PC-3 (cell line): ENCODE results near the gene CROCC2. TPM values are rescaled to one million over a fixed set of nuclear protein-coding genes. Genes with fewer than 3 reads are reported as not detected.

Source experiments
- ATAC-seq: fragments of 200-7000 bp; cut with Tn5 transposase; 2 replicates; pipeline ENCODE4 v1.9.1; 2020; ENCODE audit warnings: mild to moderate bottlenecking, moderate library complexity
- BruUV-seq: library from RNA; stranded (reverse); fragments of 400-500 nt; replicated peaks from 2 replicates; lab custom pipeline; 2021; lab: Mats Ljungman, UMichigan
- CTCF ChIA-PET: fragments of 300-600 bp; sonication (Branson Sonifier 250); formaldehyde crosslinking; loops from one replicate; lab custom pipeline; 2022; ENCODE audit warnings: antibody characterized with exemption; lab: Charles Lee
- POLR2A ChIA-PET: fragments of 300-600 bp; sonication (Branson Sonifier 250); formaldehyde crosslinking; loops from one replicate; lab custom pipeline; 2022; ENCODE audit warnings: antibody characterized with exemption; ENCODE audit not compliant: unreplicated experiment; lab: Charles Lee
- DNase-seq: peaks from one replicate; pipeline ENCODE4 v3.0.0-alpha.2; 2015
- H2AFZ ChIP-seq: fragments of 300-600 bp; sonication (generic); 2 replicates; pipeline ENCODE4 v1.6.0; 2016; ENCODE audit warnings: antibody characterized with exemption, low read length
- H3F3A ChIP-seq: fragments of 300-600 bp; sonication (generic); one replicate; pipeline ENCODE4 v1.6.0; 2017; ENCODE audit warnings: antibody characterized with exemption, low read length, control low read depth, mild to moderate bottlenecking; ENCODE audit not compliant: unreplicated experiment
- H3K27ac ChIP-seq: fragments of 300-600 bp; sonication (generic); 2 replicates; pipeline ENCODE4 v1.5.1; 2016; ENCODE audit warnings: mild to moderate bottlenecking, low read length
- H3K27me3 ChIP-seq: fragments of 300-600 bp; sonication (generic); 2 replicates; pipeline ENCODE4 v1.6.1; 2016; ENCODE audit warnings: low read length, mixed read lengths
- H3K36me3 ChIP-seq: fragments of 300-600 bp; sonication (generic); 2 replicates; pipeline ENCODE4 v1.6.1; 2016; ENCODE audit warnings: low read depth, mixed run types, low read length, mixed read lengths
- H3K4me1 ChIP-seq: fragments of 300-600 bp; sonication (generic); 2 replicates; pipeline ENCODE4 v1.5.1; 2016; ENCODE audit warnings: low read length; ENCODE audit not compliant: insufficient read depth
- H3K4me2 ChIP-seq: fragments of 300-600 bp; sonication (generic); 2 replicates; pipeline ENCODE4 v1.6.0; 2016; ENCODE audit warnings: low read length
- H3K4me3 ChIP-seq: fragments of 300-600 bp; sonication (generic); 2 replicates; pipeline ENCODE4 v1.5.1; 2016; ENCODE audit warnings: mild to moderate bottlenecking, low read length, mixed read lengths
- H3K79me2 ChIP-seq: fragments of 300-600 bp; sonication (generic); 2 replicates; pipeline ENCODE4 v1.6.1; 2017; ENCODE audit warnings: low read length, mixed read lengths
- H3K9ac ChIP-seq: fragments of 300-600 bp; sonication (generic); 2 replicates; pipeline ENCODE4 v1.6.0; 2016; ENCODE audit warnings: mild to moderate bottlenecking, low read length
- H3K9me2 ChIP-seq: fragments of 300-600 bp; sonication (generic); replicated peaks from 2 replicates; pipeline ENCODE4 v1.6.1; 2016; ENCODE audit warnings: mixed run types, low read length, mixed read lengths
- H3K9me3 ChIP-seq: fragments of 300-600 bp; sonication (generic); 2 replicates; pipeline ENCODE4 v1.6.1; 2016; ENCODE audit warnings: low read length, mixed read lengths
- H4K20me1 ChIP-seq: fragments of 300-600 bp; sonication (generic); 2 replicates; pipeline ENCODE4 v1.6.1; 2016; ENCODE audit warnings: low read length, mixed read lengths
- EZH2 ChIP-seq: fragments of 300-600 bp; sonication (generic); IDR thresholded peaks from one replicate; pipeline ENCODE4 v1.6.1; 2017; ENCODE audit warnings: antibody characterized with exemption, mild to moderate bottlenecking, low read length; ENCODE audit not compliant: unreplicated experiment
- EZH2phosphoT487 ChIP-seq: fragments of 300-600 bp; sonication (generic); IDR thresholded peaks from 2 replicates; pipeline ENCODE4 v1.6.1; 2018; ENCODE audit warnings: mild to moderate bottlenecking, antibody characterized with exemption, low read length, borderline replicate concordance
- intact Hi-C: fragments of 100-400 bp; cut with micrococcal nuclease; formaldehyde crosslinking; loops from 2 replicates; pipeline ENCODE4 v1.9.0; 2023
- total RNA-seq: library from RNA; depleted of rRNA; stranded (reverse); fragments of >200 nt; gene quantifications from 2 replicates; pipeline ENCODE4 v1.2.3, GENCODE V29; 2014
- TF ChIP-seq, protein P1 (sequence below): fragments of 300-600 bp; sonication (generic); conservative IDR thresholded peaks from 2 replicates; pipeline ENCODE4 v1.5.1; 2017; ENCODE audit warnings: antibody characterized with exemption, low read depth, mild to moderate bottlenecking, low read length

The CROCC2 gene
- total RNA-seq, 1 experiment from 2014 or later, result not detected

DNA sequence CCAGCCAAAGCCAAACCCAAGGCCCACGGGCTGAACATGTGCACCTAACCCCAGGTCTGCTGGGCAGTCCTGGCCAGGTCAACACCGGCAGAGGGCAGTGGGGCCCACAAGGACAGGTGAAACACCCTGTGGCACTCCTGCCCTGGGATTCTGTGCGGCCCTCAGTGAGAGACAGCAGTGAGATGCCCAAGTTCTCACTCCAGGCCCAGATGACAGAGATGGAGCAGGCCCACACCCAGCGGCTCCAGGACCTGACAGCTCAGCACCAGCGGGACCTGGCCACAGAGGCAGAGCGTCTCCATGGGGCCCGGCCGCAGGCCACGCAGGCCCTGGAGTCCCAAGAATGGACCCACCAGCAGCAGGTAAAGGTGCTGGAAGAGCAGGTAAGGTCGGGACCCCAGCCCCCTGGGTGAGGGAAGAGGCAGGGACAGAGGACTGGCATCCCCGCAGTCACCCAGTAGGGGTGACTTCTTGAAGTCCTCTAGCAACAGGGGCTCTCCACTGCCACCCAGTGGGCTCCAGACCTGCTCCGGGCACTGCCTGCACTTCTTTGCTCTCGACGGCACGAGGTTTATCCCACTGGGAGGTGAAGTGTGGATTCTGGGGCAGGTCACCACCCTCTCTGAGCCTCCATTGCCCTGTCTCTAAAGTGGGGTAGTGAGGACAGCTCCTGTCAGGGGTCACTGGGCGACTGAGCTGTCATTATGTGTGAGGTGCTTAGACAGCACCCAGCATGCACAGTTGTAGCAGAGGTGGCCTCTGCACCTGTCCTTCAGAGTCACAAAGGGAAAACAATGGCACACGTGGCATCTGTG is 83.5 kb downstream of the CROCC2 start:
- no peak overlapping the region for H2AFZ ChIP-seq

DNA sequence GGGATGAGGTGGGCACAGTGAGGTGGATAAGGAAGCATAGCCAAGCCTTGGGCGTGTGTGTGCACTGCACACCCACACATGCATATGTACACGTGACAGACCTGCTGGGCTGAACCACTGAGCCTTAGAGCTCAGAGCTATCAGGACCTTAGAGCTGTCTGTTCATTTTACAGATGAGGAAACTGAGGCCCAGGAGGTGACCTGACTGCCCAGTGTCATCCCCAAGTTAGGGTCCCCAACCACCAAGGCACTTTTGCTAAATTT is 84.1 kb downstream of the CROCC2 start:
- H3F3A ChIP-seq, result no peaks in the 10 kb centered on the region
- POLR2A ChIA-PET, result no interaction called here
- no peaks in the 10 kb centered on the region for H3K9me3 ChIP-seq
- TF ChIP-seq, protein P1, sequence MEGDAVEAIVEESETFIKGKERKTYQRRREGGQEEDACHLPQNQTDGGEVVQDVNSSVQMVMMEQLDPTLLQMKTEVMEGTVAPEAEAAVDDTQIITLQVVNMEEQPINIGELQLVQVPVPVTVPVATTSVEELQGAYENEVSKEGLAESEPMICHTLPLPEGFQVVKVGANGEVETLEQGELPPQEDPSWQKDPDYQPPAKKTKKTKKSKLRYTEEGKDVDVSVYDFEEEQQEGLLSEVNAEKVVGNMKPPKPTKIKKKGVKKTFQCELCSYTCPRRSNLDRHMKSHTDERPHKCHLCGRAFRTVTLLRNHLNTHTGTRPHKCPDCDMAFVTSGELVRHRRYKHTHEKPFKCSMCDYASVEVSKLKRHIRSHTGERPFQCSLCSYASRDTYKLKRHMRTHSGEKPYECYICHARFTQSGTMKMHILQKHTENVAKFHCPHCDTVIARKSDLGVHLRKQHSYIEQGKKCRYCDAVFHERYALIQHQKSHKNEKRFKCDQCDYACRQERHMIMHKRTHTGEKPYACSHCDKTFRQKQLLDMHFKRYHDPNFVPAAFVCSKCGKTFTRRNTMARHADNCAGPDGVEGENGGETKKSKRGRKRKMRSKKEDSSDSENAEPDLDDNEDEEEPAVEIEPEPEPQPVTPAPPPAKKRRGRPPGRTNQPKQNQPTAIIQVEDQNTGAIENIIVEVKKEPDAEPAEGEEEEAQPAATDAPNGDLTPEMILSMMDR, result no peak
- no peak for TF ChIP-seq EZH2phosphoT487
- no peak for TF ChIP-seq EZH2
- ATAC-seq, result no peak
- H4K20me1 ChIP-seq, result no peaks in the 10 kb centered on the region
- peaks cover 15% of the 10 kb centered on the region for H3K4me1 ChIP-seq
- no peak overlapping the region for H3K27ac ChIP-seq
- no peak overlapping the region for H3K9ac ChIP-seq
- H3K79me2 ChIP-seq, result no peaks in the 10 kb centered on the region
- CTCF ChIA-PET, result no interaction called here
- H3K27me3 ChIP-seq, result no peaks in the 10 kb centered on the region
- no peaks in the 10 kb centered on the region for H3K9me2 ChIP-seq
- intact Hi-C loops, result loop anchor here (10.0 kb wide), 1 partner anchor 75 kb away; no protein-coding TSS in a partner anchor
- H3K4me3 ChIP-seq, result no peak overlapping the region
- no peak for DNase-seq
- no peak overlapping the region for H2AFZ ChIP-seq
- H3K36me3 ChIP-seq, result no peaks in the 10 kb centered on the region
- H3K4me2 ChIP-seq, result no peak overlapping the region
- no TSS peak for BruUV-seq

More for the DNA sequence above, 83.5 kb downstream of the CROCC2 start:
- H3K79me2 ChIP-seq, result no peaks in the 10 kb centered on the region
- H3K27ac ChIP-seq, result no peak overlapping the region
- no peaks in the 10 kb centered on the region for H3F3A ChIP-seq
- no peak overlapping the region for H3K4me2 ChIP-seq
- no TSS peak for BruUV-seq
- ChIA-PET CTCF (no interaction called here), POLR2A (no interaction called here)
- no peak overlapping the region for H3K9ac ChIP-seq
- TF ChIP-seq, protein P1, result peak; percentile 58
- TF ChIP-seq EZH2, result no peak
- H4K20me1 ChIP-seq, result no peaks in the 10 kb centered on the region
- H3K36me3 ChIP-seq, result no peaks in the 10 kb centered on the region
- H3K4me1 ChIP-seq, result peaks cover 15% of the 10 kb centered on the region
- ATAC-seq (peak; percentile 20; the same call in 1 of the 2 replicates), DNase-seq (peak; percentile 37)
- H3K4me3 ChIP-seq, result no peak overlapping the region
- intact Hi-C loops, result loop anchor here (10.0 kb wide), 1 partner anchor 75 kb away; no protein-coding TSS in a partner anchor
- H3K27me3 ChIP-seq, result no peaks in the 10 kb centered on the region
- no peaks in the 10 kb centered on the region for H3K9me3 ChIP-seq
- no peaks in the 10 kb centered on the region for H3K9me2 ChIP-seq

DNA sequence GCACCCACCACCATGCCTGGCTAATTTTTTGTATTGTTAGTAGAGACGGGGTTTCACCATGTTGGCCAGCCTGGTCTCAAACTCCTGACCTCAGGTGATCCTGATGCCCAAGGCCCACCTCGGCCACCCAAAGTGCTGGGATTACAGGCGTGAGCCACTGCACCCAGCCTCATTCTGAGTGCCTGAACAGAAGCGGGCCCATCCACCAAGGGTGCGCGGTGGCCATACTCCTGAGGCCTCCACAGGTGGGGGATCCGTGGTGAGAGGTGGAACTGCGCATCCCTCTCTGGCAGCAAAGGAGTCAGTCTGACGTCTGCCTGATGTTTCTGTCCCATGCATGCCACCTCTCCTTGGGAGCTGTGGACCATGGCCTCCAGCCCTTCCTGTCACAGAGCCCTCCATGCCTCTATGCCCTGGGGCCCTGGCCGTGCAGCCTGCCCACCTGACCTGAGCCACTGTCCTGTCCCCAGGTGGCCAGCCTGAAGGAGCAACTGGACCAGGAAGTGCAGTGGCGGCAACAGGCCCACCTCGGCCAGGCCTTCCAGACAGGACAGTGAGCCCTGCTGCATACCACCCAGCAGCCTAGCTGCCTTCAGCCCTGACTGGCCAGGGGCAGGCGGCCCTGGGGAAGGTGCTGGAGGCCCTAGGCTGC is 84.7 kb downstream of the CROCC2 start:
- H4K20me1 ChIP-seq, result no peaks in the 10 kb centered on the region
- intact Hi-C loops, result loop anchor here (10.0 kb wide), 1 partner anchor 76 kb away; no protein-coding TSS in a partner anchor
- H3K27ac ChIP-seq, result no peak overlapping the region
- no peak overlapping the region for H2AFZ ChIP-seq
- no peak overlapping the region for H3K9ac ChIP-seq
- H3F3A ChIP-seq, result no peaks in the 10 kb centered on the region
- DNase-seq (no peak), ATAC-seq (no peak)
- no peaks in the 10 kb centered on the region for H3K27me3 ChIP-seq
- no peaks in the 10 kb centered on the region for H3K36me3 ChIP-seq
- no peaks in the 10 kb centered on the region for H3K9me2 ChIP-seq
- no peaks in the 10 kb centered on the region for H3K79me2 ChIP-seq
- no peak overlapping the region for H3K4me3 ChIP-seq
- TF ChIP-seq EZH2phosphoT487 (no peak), EZH2 (no peak)
- TF ChIP-seq, protein P1, result no peak
- peaks cover 15% of the 10 kb centered on the region for H3K4me1 ChIP-seq
- H3K9me3 ChIP-seq, result no peaks in the 10 kb centered on the region
- CTCF ChIA-PET, result no interaction called here
- H3K4me2 ChIP-seq, result no peak overlapping the region
- no TSS peak for BruUV-seq
- POLR2A ChIA-PET, result no interaction called here
